Testis (tissue), 2 donors: ENCODE data around the gene SH3PXD2B.

Source experiments
- POLR2A ChIP-seq: fragments of 450-650 bp; IDR thresholded peaks from one replicate; pipeline ENCODE4 v1.6.1; 2017; ENCODE audit warnings: antibody characterized with exemption, mild to moderate bottlenecking, moderate library complexity
- TF ChIP-seq, protein P1 (sequence below), 3 experiments: fragments of 450-650 bp in 2 of 3; fragments of 200-600 bp in 1 of 3; sonication (generic) in 1 of 3; IDR thresholded peaks; one replicate each; pipeline ENCODE4 v1.5.1; 2016 to 2019; ENCODE audit warnings: antibody characterized with exemption in 3 of 3, mild to moderate bottlenecking in 2 of 3, moderate library complexity in 1 of 3

GRCh38 chr5:172402531-172403188 is 51.7 kb downstream of the SH3PXD2B start:
- no peak for TF ChIP-seq POLR2A
- TF ChIP-seq, protein P1, sequence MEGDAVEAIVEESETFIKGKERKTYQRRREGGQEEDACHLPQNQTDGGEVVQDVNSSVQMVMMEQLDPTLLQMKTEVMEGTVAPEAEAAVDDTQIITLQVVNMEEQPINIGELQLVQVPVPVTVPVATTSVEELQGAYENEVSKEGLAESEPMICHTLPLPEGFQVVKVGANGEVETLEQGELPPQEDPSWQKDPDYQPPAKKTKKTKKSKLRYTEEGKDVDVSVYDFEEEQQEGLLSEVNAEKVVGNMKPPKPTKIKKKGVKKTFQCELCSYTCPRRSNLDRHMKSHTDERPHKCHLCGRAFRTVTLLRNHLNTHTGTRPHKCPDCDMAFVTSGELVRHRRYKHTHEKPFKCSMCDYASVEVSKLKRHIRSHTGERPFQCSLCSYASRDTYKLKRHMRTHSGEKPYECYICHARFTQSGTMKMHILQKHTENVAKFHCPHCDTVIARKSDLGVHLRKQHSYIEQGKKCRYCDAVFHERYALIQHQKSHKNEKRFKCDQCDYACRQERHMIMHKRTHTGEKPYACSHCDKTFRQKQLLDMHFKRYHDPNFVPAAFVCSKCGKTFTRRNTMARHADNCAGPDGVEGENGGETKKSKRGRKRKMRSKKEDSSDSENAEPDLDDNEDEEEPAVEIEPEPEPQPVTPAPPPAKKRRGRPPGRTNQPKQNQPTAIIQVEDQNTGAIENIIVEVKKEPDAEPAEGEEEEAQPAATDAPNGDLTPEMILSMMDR (IDR thresholded peaks at IDR 0.05), result no peak
